Measurements from ENCODE around the gene PRDX2. TPM values are rescaled to one million over a fixed set of nuclear protein-coding genes. Genes with fewer than 3 reads are reported as not detected.
"Not testable (repeated sequence)": the region's sequence is repeated elsewhere in the genome, so short reads cannot be mapped to it uniquely, and the experiment has no call there.

The PRDX2 gene
- 100 to 1,000 TPM; 357 to 551 (median 406) TPM for total RNA-seq

GRCh38 chr19:12801466-12802266, at the start of gene PRDX2, which contains the start of gene THSD8:
Gene PRDX2, minus strand, starts transcription at chr19:12801800. Its CDS starts 539 bp downstream, at chr19:12801261.
Gene THSD8, plus strand, starts transcription at chr19:12802069. Its CDS starts 3 bp downstream, at chr19:12802072.
- Histone ChIP-seq H3K9me3 (no peaks in the 10 kb centered on the region), H3K27ac (peak within 1 kb of the TSS; percentile 86 to 93 (median 90)), H3K4me3 (peak within 1 kb of the TSS; percentile 84 to 90 (median 86)), H3K4me1 (peaks cover 15 to 22% of the 10 kb centered on the region in 2 donors), H3K27me3 (no peaks in the 10 kb centered on the region), H3K36me3 (peaks cover 0 to 22% of the 10 kb centered on the region in 2 donors)
- ATAC-seq (peak; percentile 72 to 81), DNase-seq (peak in 1 of 2 donors; percentile 75)
- intact Hi-C loops (cut with DNase I; ENCODE audit: low total_unique reads), result no loop called here
- TF ChIP-seq CTCF (IDR thresholded peaks at IDR 0.05 in 4 of 5, conservative IDR thresholded peaks at IDR 0.05 in 1 of 5), result no peak
- TF ChIP-seq POLR2A (IDR thresholded peaks at IDR 0.05), result peak; percentile 78 to 80
- in situ Hi-C loops (cut with MboI; ENCODE audit: low sequenced_read_pairs in 4 of 4), result no loop called here

- intact Hi-C loops (cut with DNase I; ENCODE audit: low total_unique reads) (loop anchor here (1.0 to 2.0 kb wide), 3 partner anchors 41 to 87 kb away; partner anchors contain the start of gene RNASEH2A), in situ Hi-C loops (cut with MboI; ENCODE audit: low sequenced_read_pairs in 4 of 4) (loop anchor here (5.0 to 10.0 kb wide), 3 partner anchors 80 to 90 kb away; no protein-coding TSS in a partner anchor)
- Histone ChIP-seq H3K27me3 (peaks cover 19 to 22% (median 19%) of the 10 kb centered on the region in 3 donors), H3K9me3 (no peaks in the 10 kb centered on the region), H3K4me1 (peaks cover 5 to 6% of the 10 kb centered on the region in 2 donors), H3K4me3 (peak overlapping the region in 3 of 4 donors; percentile 23 to 39 (median 24)), H3K36me3 (no peaks in the 10 kb centered on the region), H3K27ac (peak overlapping the region in 1 of 4 donors; percentile 28)
- DNase-seq, result peak; percentile 57 to 78
- ATAC-seq, result peak; percentile 90 to 93
- peak; percentile 95 to 99 (median 98) for TF ChIP-seq CTCF (IDR thresholded peaks at IDR 0.05 in 4 of 5, conservative IDR thresholded peaks at IDR 0.05 in 1 of 5)
- no peak for TF ChIP-seq POLR2A (IDR thresholded peaks at IDR 0.05)
Measured at GRCh38 chr19:12847159-12848139, 45.8 kb upstream of the PRDX2 start.

- in situ Hi-C loops (cut with MboI; ENCODE audit: low sequenced_read_pairs in 4 of 4), result loop anchor here (5.0 to 10.0 kb wide), 3 partner anchors 79 to 89 kb away; no protein-coding TSS in a partner anchor
- H3K4me3 ChIP-seq, H3K4me1 ChIP-seq, H3K36me3 ChIP-seq, H3K9me3 ChIP-seq, DNase-seq, H3K27ac ChIP-seq, ATAC-seq: not testable (repeated sequence)
- H3K27me3 ChIP-seq, result peaks cover 26 to 30% (median 27%) of the 10 kb centered on the region in 3 donors
- intact Hi-C loops (cut with DNase I; ENCODE audit: low total_unique reads), result loop anchor here (1.0 to 2.0 kb wide), 3 partner anchors 40 to 86 kb away; partner anchors contain the start of gene RNASEH2A
Measured at GRCh38 chr19:12846613-12847012, 45.0 kb upstream of the PRDX2 start.

GRCh38 chr19:12843999-12844732, 42.6 kb upstream of the PRDX2 start:
- ATAC-seq (no peak), DNase-seq (no peak)
- no peaks in the 10 kb centered on the region for H3K36me3 ChIP-seq
- H3K4me1 ChIP-seq, result peaks cover 5 to 6% of the 10 kb centered on the region in 2 donors
- no peak overlapping the region for H3K4me3 ChIP-seq
- no peak for TF ChIP-seq POLR2A (IDR thresholded peaks at IDR 0.05)
- TF ChIP-seq CTCF (IDR thresholded peaks at IDR 0.05 in 4 of 5, conservative IDR thresholded peaks at IDR 0.05 in 1 of 5), result no peak
- intact Hi-C loops (cut with DNase I; ENCODE audit: low total_unique reads) (no loop called here), in situ Hi-C loops (cut with MboI; ENCODE audit: low sequenced_read_pairs in 4 of 4) (loop anchor here in 2 of 4 donors (10.0 kb wide), 1 partner anchor 79 kb away; no protein-coding TSS in a partner anchor)
- H3K9me3 ChIP-seq, result no peaks in the 10 kb centered on the region
- peaks cover 51 to 54% (median 52%) of the 10 kb centered on the region in 3 donors for H3K27me3 ChIP-seq
- no peak overlapping the region for H3K27ac ChIP-seq

Data from gastrocnemius medialis (tissue), 4 donors.